ENCODE measurements around the gene MORC1.

GRCh38 chr3:108959017-108959416 lies 158.9 kb downstream of the MORC1 start:
- TF ChIP-seq, protein P1, sequence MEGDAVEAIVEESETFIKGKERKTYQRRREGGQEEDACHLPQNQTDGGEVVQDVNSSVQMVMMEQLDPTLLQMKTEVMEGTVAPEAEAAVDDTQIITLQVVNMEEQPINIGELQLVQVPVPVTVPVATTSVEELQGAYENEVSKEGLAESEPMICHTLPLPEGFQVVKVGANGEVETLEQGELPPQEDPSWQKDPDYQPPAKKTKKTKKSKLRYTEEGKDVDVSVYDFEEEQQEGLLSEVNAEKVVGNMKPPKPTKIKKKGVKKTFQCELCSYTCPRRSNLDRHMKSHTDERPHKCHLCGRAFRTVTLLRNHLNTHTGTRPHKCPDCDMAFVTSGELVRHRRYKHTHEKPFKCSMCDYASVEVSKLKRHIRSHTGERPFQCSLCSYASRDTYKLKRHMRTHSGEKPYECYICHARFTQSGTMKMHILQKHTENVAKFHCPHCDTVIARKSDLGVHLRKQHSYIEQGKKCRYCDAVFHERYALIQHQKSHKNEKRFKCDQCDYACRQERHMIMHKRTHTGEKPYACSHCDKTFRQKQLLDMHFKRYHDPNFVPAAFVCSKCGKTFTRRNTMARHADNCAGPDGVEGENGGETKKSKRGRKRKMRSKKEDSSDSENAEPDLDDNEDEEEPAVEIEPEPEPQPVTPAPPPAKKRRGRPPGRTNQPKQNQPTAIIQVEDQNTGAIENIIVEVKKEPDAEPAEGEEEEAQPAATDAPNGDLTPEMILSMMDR (conservative IDR thresholded peaks at IDR 0.05 in 1 of 2, IDR thresholded peaks at IDR 0.05 in 1 of 2; ENCODE audit: extremely low read depth in 1 of 2, insufficient read depth in 1 of 2, low read depth in 1 of 2, low read length in 2 of 2): no peak
- no peak for TF ChIP-seq EZH2 (IDR thresholded peaks at IDR 0.05; ENCODE audit: borderline replicate concordance, low read length)
